HCT116 (cell line): ENCODE measurements around the gene EGFR.

Experiments
- CBX3 ChIP-seq: IDR thresholded peaks from 2 replicates; pipeline ENCODE4 v1.6.1; 2012; ENCODE audit warnings: low read depth
- CEBPB ChIP-seq: IDR thresholded peaks from 2 replicates; pipeline ENCODE4 v1.6.1; 2012; ENCODE audit warnings: low read depth
- EZH2 ChIP-seq: fragments of 200-600 bp; sonication (generic); IDR thresholded peaks from 2 replicates; pipeline ENCODE4 v1.6.1; 2017; ENCODE audit warnings: antibody characterized with exemption, mixed run types
- YY1 ChIP-seq: IDR thresholded peaks from 2 replicates; pipeline ENCODE4 v1.6.1; 2011; ENCODE audit warnings: low read length, low read depth, moderate library complexity, mild to moderate bottlenecking; ENCODE audit not compliant: insufficient replicate concordance; ENCODE audit errors: extremely low read depth
- ZNF274 ChIP-seq: fragments of 200-500 bp; sonication (Bioruptor generic); IDR thresholded peaks from 2 replicates; pipeline ENCODE4 v1.6.1; 2014; ENCODE audit warnings: mild to moderate bottlenecking, low read depth, low read length, inconsistent platforms
- TF ChIP-seq, protein P1 (sequence below), 3 experiments: fragments of 200-600 bp in 1 of 3; sonication (generic) in 1 of 3; IDR thresholded peaks in 2 of 3; conservative IDR thresholded peaks in 1 of 3; 2 replicates each; pipeline ENCODE4 v1.5.1; 2012 to 2017; ENCODE audit warnings: low read depth in 2 of 3, low read length in 2 of 3, antibody characterized with exemption in 1 of 3, borderline replicate concordance in 1 of 3, control low read depth in 1 of 3, mild to moderate bottlenecking in 1 of 3, mixed read lengths in 1 of 3, mixed run types in 1 of 3, moderate library complexity in 1 of 3; ENCODE audit not compliant: insufficient read depth in 1 of 3
- TF ChIP-seq, protein P2 (sequence below): IDR thresholded peaks from 2 replicates; pipeline ENCODE4 v1.6.1; 2011; ENCODE audit warnings: mild to moderate bottlenecking, low read length, moderate library complexity; ENCODE audit not compliant: insufficient replicate concordance; ENCODE audit errors: extremely low read depth

DNA sequence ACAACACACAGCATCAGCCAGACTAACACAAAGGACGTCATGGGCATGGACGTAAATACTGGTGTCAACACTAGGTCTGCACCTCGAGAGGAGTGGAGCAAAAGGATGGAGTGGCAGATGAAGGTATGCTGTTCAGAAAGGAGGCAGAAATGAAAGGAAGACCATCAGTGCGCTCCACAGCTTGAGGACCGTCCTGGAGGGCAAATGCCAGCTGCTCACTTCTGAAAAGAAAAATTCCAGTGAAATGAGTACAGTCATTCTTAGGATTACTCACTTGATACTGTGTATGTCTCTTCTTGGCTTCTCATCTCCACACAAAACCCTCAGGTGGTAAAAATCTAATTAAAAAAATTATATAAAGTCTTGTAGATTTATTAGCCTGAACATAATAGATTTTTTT is 44.8 kb downstream of the EGFR start:
- TF ChIP-seq CEBPB (no peak), CBX3 (no peak), ZNF274 (no peak), YY1 (no peak), EZH2 (no peak)
- TF ChIP-seq, protein P1, sequence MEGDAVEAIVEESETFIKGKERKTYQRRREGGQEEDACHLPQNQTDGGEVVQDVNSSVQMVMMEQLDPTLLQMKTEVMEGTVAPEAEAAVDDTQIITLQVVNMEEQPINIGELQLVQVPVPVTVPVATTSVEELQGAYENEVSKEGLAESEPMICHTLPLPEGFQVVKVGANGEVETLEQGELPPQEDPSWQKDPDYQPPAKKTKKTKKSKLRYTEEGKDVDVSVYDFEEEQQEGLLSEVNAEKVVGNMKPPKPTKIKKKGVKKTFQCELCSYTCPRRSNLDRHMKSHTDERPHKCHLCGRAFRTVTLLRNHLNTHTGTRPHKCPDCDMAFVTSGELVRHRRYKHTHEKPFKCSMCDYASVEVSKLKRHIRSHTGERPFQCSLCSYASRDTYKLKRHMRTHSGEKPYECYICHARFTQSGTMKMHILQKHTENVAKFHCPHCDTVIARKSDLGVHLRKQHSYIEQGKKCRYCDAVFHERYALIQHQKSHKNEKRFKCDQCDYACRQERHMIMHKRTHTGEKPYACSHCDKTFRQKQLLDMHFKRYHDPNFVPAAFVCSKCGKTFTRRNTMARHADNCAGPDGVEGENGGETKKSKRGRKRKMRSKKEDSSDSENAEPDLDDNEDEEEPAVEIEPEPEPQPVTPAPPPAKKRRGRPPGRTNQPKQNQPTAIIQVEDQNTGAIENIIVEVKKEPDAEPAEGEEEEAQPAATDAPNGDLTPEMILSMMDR (IDR thresholded peaks at IDR 0.05 in 2 of 3, conservative IDR thresholded peaks at IDR 0.05 in 1 of 3; ENCODE audit: borderline replicate concordance in 1 of 3, insufficient read depth in 1 of 3, low read depth in 2 of 3, low read length in 2 of 3) = no peak
- TF ChIP-seq, protein P2, sequence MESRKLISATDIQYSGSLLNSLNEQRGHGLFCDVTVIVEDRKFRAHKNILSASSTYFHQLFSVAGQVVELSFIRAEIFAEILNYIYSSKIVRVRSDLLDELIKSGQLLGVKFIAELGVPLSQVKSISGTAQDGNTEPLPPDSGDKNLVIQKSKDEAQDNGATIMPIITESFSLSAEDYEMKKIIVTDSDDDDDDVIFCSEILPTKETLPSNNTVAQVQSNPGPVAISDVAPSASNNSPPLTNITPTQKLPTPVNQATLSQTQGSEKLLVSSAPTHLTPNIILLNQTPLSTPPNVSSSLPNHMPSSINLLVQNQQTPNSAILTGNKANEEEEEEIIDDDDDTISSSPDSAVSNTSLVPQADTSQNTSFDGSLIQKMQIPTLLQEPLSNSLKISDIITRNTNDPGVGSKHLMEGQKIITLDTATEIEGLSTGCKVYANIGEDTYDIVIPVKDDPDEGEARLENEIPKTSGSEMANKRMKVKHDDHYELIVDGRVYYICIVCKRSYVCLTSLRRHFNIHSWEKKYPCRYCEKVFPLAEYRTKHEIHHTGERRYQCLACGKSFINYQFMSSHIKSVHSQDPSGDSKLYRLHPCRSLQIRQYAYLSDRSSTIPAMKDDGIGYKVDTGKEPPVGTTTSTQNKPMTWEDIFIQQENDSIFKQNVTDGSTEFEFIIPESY = no peak
